ENCODE data around the gene SPAG6.

Gene SPAG6

DNA sequence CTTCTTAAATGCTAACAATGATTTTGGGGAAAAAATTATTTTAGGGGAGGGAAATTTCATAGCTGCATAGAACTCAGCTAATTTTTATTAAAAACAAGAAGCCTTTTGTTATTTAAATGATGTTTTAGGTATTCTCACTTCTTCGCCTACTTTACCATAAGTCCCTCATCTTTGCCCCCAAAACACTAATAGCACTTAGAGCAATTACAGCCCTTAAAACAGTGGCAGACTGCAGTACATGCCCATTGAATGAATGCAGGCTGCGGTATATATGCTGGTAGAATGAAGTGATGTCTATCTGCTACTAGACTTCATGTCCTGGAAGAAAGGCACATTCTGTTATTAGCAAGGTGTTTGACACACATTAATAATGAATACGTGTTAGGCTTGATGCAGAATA is 2.9 kb upstream of the SPAG6 start:
- H3K4me3 ChIP-seq (ENCODE audit: low read depth, low read length), result no peak overlapping the region
- TF ChIP-seq, protein P1, sequence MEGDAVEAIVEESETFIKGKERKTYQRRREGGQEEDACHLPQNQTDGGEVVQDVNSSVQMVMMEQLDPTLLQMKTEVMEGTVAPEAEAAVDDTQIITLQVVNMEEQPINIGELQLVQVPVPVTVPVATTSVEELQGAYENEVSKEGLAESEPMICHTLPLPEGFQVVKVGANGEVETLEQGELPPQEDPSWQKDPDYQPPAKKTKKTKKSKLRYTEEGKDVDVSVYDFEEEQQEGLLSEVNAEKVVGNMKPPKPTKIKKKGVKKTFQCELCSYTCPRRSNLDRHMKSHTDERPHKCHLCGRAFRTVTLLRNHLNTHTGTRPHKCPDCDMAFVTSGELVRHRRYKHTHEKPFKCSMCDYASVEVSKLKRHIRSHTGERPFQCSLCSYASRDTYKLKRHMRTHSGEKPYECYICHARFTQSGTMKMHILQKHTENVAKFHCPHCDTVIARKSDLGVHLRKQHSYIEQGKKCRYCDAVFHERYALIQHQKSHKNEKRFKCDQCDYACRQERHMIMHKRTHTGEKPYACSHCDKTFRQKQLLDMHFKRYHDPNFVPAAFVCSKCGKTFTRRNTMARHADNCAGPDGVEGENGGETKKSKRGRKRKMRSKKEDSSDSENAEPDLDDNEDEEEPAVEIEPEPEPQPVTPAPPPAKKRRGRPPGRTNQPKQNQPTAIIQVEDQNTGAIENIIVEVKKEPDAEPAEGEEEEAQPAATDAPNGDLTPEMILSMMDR (IDR thresholded peaks at IDR 0.05; ENCODE audit: borderline replicate concordance, insufficient read depth, low read depth, low read length), result no peak

DNA sequence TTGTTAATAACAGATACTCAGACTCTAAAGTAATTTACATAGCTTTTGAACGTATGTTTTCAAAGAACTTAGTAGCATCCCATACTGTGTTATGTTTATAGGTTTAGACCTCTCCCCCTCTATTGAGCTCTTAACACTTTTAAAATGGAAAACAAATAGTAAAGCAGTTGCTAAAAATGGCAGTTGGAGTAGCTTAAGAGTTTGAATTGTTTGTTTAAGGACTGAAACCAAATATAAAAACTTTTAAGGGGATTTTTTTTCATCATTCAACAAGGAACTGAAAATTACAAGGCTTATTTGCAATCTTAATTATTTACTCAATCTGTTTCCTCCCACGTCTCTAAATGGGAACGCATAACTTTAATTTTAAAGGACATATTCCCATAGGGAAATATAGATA is 1.6 kb upstream of the SPAG6 start:
- H3K4me3 ChIP-seq (ENCODE audit: low read depth, low read length), result no peak overlapping the region
- TF ChIP-seq, protein P1 (IDR thresholded peaks at IDR 0.05; ENCODE audit: borderline replicate concordance, insufficient read depth, low read depth, low read length), result no peak

DNA sequence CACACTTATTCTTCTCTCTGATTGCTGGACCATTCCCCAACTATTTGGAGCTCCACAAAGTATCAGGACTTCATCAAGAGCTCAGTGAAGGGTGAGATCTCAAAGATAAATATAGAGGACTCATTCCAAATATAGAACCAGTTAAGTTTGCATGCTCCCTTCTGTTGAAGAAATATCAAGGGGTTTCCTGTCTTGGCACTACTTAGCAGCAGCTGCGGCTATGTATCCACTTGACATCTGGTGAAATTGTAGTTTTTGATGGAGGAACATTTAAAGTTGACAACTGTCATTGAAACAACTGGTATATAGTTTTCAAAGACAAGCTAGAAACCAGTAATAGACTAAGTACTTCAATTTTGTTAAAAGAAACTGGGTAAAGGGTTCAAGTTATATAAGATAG is 1.0 kb upstream of the SPAG6 start:
- H3K4me3 ChIP-seq (ENCODE audit: low read depth, low read length), result no peak overlapping the region
- TF ChIP-seq, protein P1 (IDR thresholded peaks at IDR 0.05; ENCODE audit: borderline replicate concordance, insufficient read depth, low read depth, low read length), result no peak

DNA sequence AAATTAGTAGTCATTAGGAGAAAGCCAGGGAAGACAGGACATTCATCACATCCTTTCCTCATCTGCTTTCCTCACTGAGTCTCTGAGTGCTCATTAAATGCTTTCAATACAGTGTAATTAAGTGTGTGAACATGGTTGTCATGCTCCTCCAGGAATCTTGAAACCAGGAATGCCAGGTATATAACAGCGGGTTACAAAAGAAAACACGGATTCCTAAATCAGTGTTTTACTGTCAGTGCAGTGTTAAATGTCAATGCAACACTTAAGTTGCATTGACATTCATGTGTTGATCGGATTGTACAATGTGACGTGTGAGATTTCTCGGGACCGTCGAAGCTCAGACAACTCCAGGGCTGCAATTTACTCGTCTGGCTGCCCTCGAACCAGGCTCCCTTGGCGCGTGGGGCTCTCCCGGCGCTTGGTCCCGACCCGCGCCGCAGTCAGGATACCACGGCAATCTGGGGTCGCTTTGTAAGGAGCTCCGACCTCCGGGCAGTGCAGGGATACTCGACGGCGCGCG is 455 bp upstream of the SPAG6 start:
- TF ChIP-seq, protein P1 (IDR thresholded peaks at IDR 0.05; ENCODE audit: borderline replicate concordance, insufficient read depth, low read depth, low read length), result no peak
- H3K4me3 ChIP-seq (ENCODE audit: low read depth, low read length), result peak overlapping the region; percentile 47

DNA sequence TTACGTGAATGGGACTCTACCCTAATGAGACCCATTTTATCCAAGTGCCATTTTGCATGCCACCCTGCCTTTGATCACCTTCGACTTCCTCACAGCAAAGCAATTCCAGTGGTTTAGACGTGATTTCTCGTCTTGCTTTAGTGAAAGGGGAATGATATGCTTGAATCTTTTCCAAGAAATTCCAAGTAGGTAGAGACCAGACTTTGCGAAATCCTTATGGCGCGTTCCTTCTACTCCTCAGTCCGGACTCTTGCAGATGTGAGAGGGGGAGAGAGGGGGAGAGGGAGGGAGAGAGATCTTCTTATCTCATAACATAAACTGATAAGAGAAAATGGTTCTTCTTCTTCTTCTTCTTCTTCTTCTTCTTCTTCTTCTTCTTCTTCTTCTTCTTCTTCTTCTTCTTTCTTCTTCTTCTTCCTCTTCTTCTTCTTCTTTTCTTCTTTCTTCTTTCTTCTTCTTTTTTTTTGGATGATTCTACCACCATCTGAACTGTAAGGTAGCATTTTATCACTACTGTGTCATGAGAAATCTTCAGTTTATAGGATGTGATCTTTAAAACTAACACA is 883 bp downstream of the SPAG6 start:
- no peak overlapping the region for H3K4me3 ChIP-seq (ENCODE audit: low read depth, low read length)
- TF ChIP-seq, protein P1 (IDR thresholded peaks at IDR 0.05; ENCODE audit: borderline replicate concordance, insufficient read depth, low read depth, low read length), result no peak

DNA sequence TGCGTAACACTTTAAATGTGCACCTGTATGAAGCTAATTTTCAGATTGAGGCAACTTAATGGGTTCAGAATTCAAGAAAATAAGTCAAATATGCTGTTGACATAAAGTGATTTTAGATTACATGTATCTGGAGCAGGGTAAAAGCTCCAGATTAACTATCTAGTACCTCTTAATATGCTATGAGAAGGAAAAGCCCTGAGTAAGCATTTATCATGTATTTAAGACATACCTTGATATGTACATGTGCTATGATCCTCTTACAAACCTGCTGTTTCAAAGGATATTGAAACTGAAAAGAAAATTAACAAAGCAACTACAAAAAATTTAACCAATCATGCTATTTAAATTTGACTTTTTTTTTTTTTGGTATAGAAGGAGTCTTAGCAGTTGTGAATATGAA is 4.5 kb downstream of the SPAG6 start:
- TF ChIP-seq, protein P1 (IDR thresholded peaks at IDR 0.05; ENCODE audit: borderline replicate concordance, insufficient read depth, low read depth, low read length), result no peak
- H3K4me3 ChIP-seq (ENCODE audit: low read depth, low read length), result no peak overlapping the region

DNA sequence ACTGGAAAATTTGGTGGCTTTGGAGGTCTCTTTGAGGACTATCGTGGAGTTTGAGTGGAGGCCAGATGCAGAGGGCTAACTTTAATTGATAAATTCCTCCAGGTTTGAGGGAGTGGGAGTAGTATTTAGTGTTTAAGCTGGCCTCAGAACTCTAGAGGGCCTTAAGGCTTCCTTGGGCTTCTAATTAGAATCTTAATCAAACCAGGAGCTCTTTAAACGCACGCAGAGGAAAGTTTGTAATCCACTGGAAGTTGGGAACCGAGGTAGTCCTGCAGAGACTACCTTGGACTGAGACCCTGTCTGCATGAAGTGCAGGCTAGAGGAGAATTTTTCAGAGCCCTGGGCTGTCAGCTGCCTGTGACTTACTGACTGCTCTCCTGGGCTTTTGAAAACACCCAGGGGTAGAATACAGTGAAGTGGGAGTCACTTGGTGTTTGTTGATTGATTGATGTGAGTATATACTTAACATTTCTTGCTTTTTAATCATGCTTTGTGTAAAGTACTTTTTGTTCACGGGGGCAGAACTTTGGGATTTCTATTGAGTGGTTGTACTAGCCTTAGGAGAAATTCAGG is 5.9 kb downstream of the SPAG6 start:
- H3K4me3 ChIP-seq (ENCODE audit: low read depth, low read length), result no peak overlapping the region
- TF ChIP-seq, protein P1 (IDR thresholded peaks at IDR 0.05; ENCODE audit: borderline replicate concordance, insufficient read depth, low read depth, low read length), result no peak
